Keratinocyte (primary cell): ENCODE measurements around the gene ZMIZ1. TPM values are rescaled to one million over a fixed set of nuclear protein-coding genes. Genes with fewer than 3 reads are reported as not detected.

ENCODE experiments used
- DNase-seq: peaks from one replicate; pipeline ENCODE4 v3.0.0-alpha.2; 2011; ENCODE audit warnings: low read depth, missing footprints, low spot score
- FAIRE-seq: peaks from 2 replicates; lab custom pipeline; 2011; peaks lifted over from hg19 to GRCh38; lab: Jason Lieb, UNC
- H2AFZ ChIP-seq: 2 replicates; pipeline ENCODE4 v1.6.0; 2012; ENCODE audit warnings: low read length, control low read depth, inconsistent platforms; ENCODE audit not compliant: control insufficient read depth
- H3K27ac ChIP-seq: 2 replicates; pipeline ENCODE4 v1.5.1; 2011; ENCODE audit warnings: low read length; ENCODE audit not compliant: control insufficient read depth, insufficient read depth
- H3K27me3 ChIP-seq: 3 replicates; pipeline ENCODE4 v1.6.0; 2011; ENCODE audit warnings: low read length; ENCODE audit not compliant: control insufficient read depth, insufficient read depth; ENCODE audit errors: extremely low read depth
- H3K36me3 ChIP-seq, 2 experiments: 2 replicates in 1 of 2; 3 replicates in 1 of 2; pipeline ENCODE4 v1.5.1; 2011; ENCODE audit warnings: low read length in 2 of 2, mild to moderate bottlenecking in 1 of 2; ENCODE audit not compliant: control insufficient read depth in 2 of 2, insufficient read depth in 2 of 2; ENCODE audit errors: extremely low read depth in 1 of 2
- H3K4me1 ChIP-seq: 3 replicates; pipeline ENCODE4 v1.5.1; 2011; ENCODE audit warnings: low read length; ENCODE audit not compliant: control insufficient read depth, insufficient read depth; ENCODE audit errors: extremely low read depth
- H3K4me2 ChIP-seq: 3 replicates; pipeline ENCODE4 v1.6.0; 2011; ENCODE audit warnings: low read depth, low read length; ENCODE audit not compliant: control insufficient read depth, insufficient read depth; ENCODE audit errors: extremely low read depth
- H3K4me3 ChIP-seq, 3 experiments: fragments of 200-600 bp in 1 of 3; sonication (generic) in 1 of 3; 2 replicates in 2 of 3; 3 replicates in 1 of 3; pipeline ENCODE4 v1.5.1; 2011 to 2016; ENCODE audit warnings: low read length in 3 of 3, mild to moderate bottlenecking in 3 of 3, control low read depth in 2 of 3, inconsistent platforms in 1 of 3, low read depth in 1 of 3, mixed read lengths in 1 of 3, mixed run types in 1 of 3, moderate library complexity in 1 of 3; ENCODE audit not compliant: control insufficient read depth in 2 of 3, insufficient read depth in 2 of 3; ENCODE audit errors: extremely low read depth in 1 of 3
- H3K79me2 ChIP-seq: 2 replicates; pipeline ENCODE4 v1.6.0; 2012; ENCODE audit warnings: low read length; ENCODE audit not compliant: control insufficient read depth, insufficient read depth
- H3K9ac ChIP-seq: 3 replicates; pipeline ENCODE4 v1.6.0; 2011; ENCODE audit warnings: low read length; ENCODE audit not compliant: control insufficient read depth, insufficient read depth; ENCODE audit errors: extremely low read depth
- H3K9me1 ChIP-seq: 3 replicates; pipeline ENCODE4 v1.6.0; 2011; ENCODE audit warnings: low read length; ENCODE audit not compliant: control insufficient read depth, insufficient read depth; ENCODE audit errors: extremely low read depth
- H3K9me3 ChIP-seq: 2 replicates; pipeline ENCODE4 v1.5.1; 2012; ENCODE audit warnings: low read depth, low read length; ENCODE audit not compliant: control insufficient read depth
- H4K20me1 ChIP-seq: 3 replicates; pipeline ENCODE4 v1.6.0; 2011; ENCODE audit warnings: low read length; ENCODE audit not compliant: control insufficient read depth, insufficient read depth; ENCODE audit errors: extremely low read depth
- CTCF ChIP-seq, 3 experiments: IDR thresholded peaks in 1 of 3; conservative IDR thresholded peaks in 1 of 3; optimal IDR thresholded peaks in 1 of 3; 2 replicates in 2 of 3; 3 replicates in 1 of 3; pipeline versions ENCODE3 to v1.5.1; 2011; ENCODE audit warnings: low read length in 3 of 3, mild to moderate bottlenecking in 3 of 3, moderate library complexity in 2 of 3, control low read depth in 1 of 3, inconsistent platforms in 1 of 3; ENCODE audit not compliant: insufficient read depth in 2 of 3; ENCODE audit errors: extremely low read depth in 1 of 3
- EZH2 ChIP-seq: IDR thresholded peaks from one replicate; pipeline ENCODE4 v1.6.1; 2012; ENCODE audit warnings: inconsistent platforms, mild to moderate bottlenecking, low read length, moderate library complexity
- dilution Hi-C: fragments of 300-500 bp; cut with MboI; formaldehyde crosslinking; loops from one replicate; pipeline ENCODE4 v1.7.0; 2020; ENCODE audit warnings: low sequenced_read_pairs; ENCODE audit not compliant: extremely low pct_ligation_motif_present
- polyA plus RNA-seq, 5 experiments: library from polyadenylated mRNA; depleted of rRNA in 3 of 5; stranded (reverse) in 3 of 5; stranded (forward) in 1 of 5; unstranded in 1 of 5; fragments of >200 nt; gene quantifications; 1 replicate in 1 of 5; 2 replicates in 3 of 5; 3 replicates in 1 of 5; pipeline versions ENCODE4 v1.2.1 to v1.2.3, GENCODE V29; 2011 to 2012; ENCODE audit warnings: missing spikeins in 2 of 5, low read depth in 1 of 5, low replicate concordance in 1 of 5

Gene ZMIZ1
- polyA plus RNA-seq, 1 donor (not counting 4 experiments of a cell fraction or from before 2014, with no cell fraction given): 1.8 TPM

- Histone ChIP-seq H3K36me3 (peaks cover 2 to 7% of the 10 kb centered on the region in 2 experiments), H3K27me3 (no peaks in the 10 kb centered on the region), H3K9me3 (no peaks in the 10 kb centered on the region), H2AFZ (no peak overlapping the region), H3K4me2 (no peak overlapping the region), H3K9ac (no peak overlapping the region), H3K4me1 (peaks cover 42% of the 10 kb centered on the region), H3K79me2 (no peaks in the 10 kb centered on the region), H3K9me1 (peaks cover 2% of the 10 kb centered on the region), H4K20me1 (no peaks in the 10 kb centered on the region), H3K4me3 (no peak overlapping the region), H3K27ac (no peak overlapping the region)
- DNase-seq: no peak
- dilution Hi-C loops: no loop called here
- FAIRE-seq: no peak
- TF ChIP-seq CTCF (optimal IDR thresholded peaks at IDR 0.05 in 1 of 3, IDR thresholded peaks at IDR 0.05 in 1 of 3, conservative IDR thresholded peaks at IDR 0.05 in 1 of 3; ENCODE audit: extremely low read depth in 1 of 3, insufficient read depth in 2 of 3, low read length in 3 of 3) (peak in 2 of 3 experiments; percentile 15 to 17), EZH2 (no peak)
Measured at GRCh38 chr10:79267499-79267898, 198.7 kb downstream of the ZMIZ1 start.

GRCh38 chr10:79268161-79268601, 199.4 kb downstream of the ZMIZ1 start:
- no peak overlapping the region for H3K4me3 ChIP-seq
- no peak overlapping the region for H2AFZ ChIP-seq
- no peaks in the 10 kb centered on the region for H3K9me3 ChIP-seq
- FAIRE-seq (no peak), DNase-seq (no peak)
- H3K79me2 ChIP-seq: no peaks in the 10 kb centered on the region
- peaks cover 42% of the 10 kb centered on the region for H3K4me1 ChIP-seq
- peaks cover 2 to 7% of the 10 kb centered on the region in 2 experiments for H3K36me3 ChIP-seq
- no peak overlapping the region for H3K4me2 ChIP-seq
- no peak overlapping the region for H3K9ac ChIP-seq
- no peak overlapping the region for H3K27ac ChIP-seq
- H3K27me3 ChIP-seq: no peaks in the 10 kb centered on the region
- H3K9me1 ChIP-seq: peaks cover 2% of the 10 kb centered on the region
- H4K20me1 ChIP-seq: no peaks in the 10 kb centered on the region
- TF ChIP-seq CTCF (optimal IDR thresholded peaks at IDR 0.05 in 1 of 3, IDR thresholded peaks at IDR 0.05 in 1 of 3, conservative IDR thresholded peaks at IDR 0.05 in 1 of 3; ENCODE audit: extremely low read depth in 1 of 3, insufficient read depth in 2 of 3, low read length in 3 of 3) (no peak), EZH2 (no peak)
- dilution Hi-C loops: no loop called here
